H1 (cell line): ENCODE data around the gene ZBTB49. TPM values are rescaled to one million over a fixed set of nuclear protein-coding genes. Genes with fewer than 3 reads are reported as not detected.
A peak's percentile ranks its signal among the peaks of the same experiment; 100 is the strongest.

Experiments
- ASH2L ChIP-seq: fragments of 200-600, 300-600 bp; sonication (generic); IDR thresholded peaks from one replicate; pipeline ENCODE4 v1.7.1; 2017; ENCODE audit warnings: low read length
- CBX5 ChIP-seq: fragments of 300-800, 300-1000 bp; sonication (generic); IDR thresholded peaks from 2 replicates; pipeline ENCODE4 v1.7.1; 2016; ENCODE audit warnings: antibody characterized with exemption, low read length, low read depth
- KDM4A ChIP-seq: IDR thresholded peaks from one replicate; pipeline ENCODE4 v1.7.1; 2012; ENCODE audit warnings: low read depth, mild to moderate bottlenecking, moderate library complexity, low read length, inconsistent platforms; ENCODE audit not compliant: severe bottlenecking
- polyA plus RNA-seq, 7 experiments: library from polyadenylated mRNA; depleted of rRNA in 3 of 7; stranded (reverse) in 5 of 7; unstranded in 2 of 7; fragments of >200 nt in 5 of 7; fragments of 200-250 nt in 2 of 7; gene quantifications; 1 replicate in 5 of 7; 2 replicates in 1 of 7; 4 replicates in 1 of 7; pipeline versions ENCODE4 v1.2.1 to v1.2.3, GENCODE V29; 2011 to 2013; ENCODE audit warnings: missing spikeins in 2 of 7, mixed read lengths in 2 of 7
- total RNA-seq: library from RNA; stranded (reverse); fragmentation: NEBNext Ultra II Directional; extraction: Animal tissue kit (Norgen Biotek cat#: 25700); gene quantifications from 2 replicates; pipeline ENCODE4 v1.2.1, GENCODE V29; 2021
- TF ChIP-seq, protein P1 (sequence below), 3 experiments: IDR thresholded peaks; 1 replicate in 2 of 3; 2 replicates in 1 of 3; pipeline versions ENCODE4 v1.5.1 to v1.6.1; 2011; ENCODE audit warnings: low read length in 3 of 3, mild to moderate bottlenecking in 3 of 3, inconsistent platforms in 2 of 3, low read depth in 1 of 3, moderate library complexity in 1 of 3; ENCODE audit not compliant: insufficient read depth in 1 of 3; ENCODE audit errors: control extremely low read depth in 1 of 3

Gene ZBTB49
- total and polyA plus RNA-seq, 2 of the 8 experiments (the other 6 are each of a cell fraction or from before 2014, with no cell fraction given), result 4.2 to 6.8 TPM

DNA sequence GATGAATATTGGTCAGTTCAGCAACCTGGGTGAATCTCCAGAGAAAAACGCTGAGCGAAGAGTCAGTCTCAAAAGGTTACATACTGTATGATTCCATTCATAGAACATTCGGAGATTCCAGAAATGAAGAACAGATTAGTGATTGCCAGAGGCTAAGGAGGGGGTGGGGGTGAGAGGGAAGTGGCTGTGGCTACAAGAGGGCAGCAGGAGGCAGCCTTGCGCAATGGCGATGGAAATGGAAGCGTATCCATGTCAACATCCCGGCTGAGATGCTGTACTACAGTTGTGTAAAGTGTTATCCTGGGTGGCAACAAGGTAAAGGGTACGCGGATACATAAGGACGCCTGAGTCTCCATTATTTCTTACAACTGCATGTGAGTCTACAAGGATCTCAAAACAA lies 18.1 kb upstream of the ZBTB49 start (continued):
- no peak for TF ChIP-seq ASH2L
- TF ChIP-seq, protein P1, sequence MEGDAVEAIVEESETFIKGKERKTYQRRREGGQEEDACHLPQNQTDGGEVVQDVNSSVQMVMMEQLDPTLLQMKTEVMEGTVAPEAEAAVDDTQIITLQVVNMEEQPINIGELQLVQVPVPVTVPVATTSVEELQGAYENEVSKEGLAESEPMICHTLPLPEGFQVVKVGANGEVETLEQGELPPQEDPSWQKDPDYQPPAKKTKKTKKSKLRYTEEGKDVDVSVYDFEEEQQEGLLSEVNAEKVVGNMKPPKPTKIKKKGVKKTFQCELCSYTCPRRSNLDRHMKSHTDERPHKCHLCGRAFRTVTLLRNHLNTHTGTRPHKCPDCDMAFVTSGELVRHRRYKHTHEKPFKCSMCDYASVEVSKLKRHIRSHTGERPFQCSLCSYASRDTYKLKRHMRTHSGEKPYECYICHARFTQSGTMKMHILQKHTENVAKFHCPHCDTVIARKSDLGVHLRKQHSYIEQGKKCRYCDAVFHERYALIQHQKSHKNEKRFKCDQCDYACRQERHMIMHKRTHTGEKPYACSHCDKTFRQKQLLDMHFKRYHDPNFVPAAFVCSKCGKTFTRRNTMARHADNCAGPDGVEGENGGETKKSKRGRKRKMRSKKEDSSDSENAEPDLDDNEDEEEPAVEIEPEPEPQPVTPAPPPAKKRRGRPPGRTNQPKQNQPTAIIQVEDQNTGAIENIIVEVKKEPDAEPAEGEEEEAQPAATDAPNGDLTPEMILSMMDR (IDR thresholded peaks at IDR 0.05; ENCODE audit: control extremely low read depth in 1 of 3, insufficient read depth in 1 of 3, low read depth in 1 of 3, low read length in 3 of 3), result peak; percentile 14 to 55 (median 55); a peak in 3 of 4 replicates
- TF ChIP-seq KDM4A, result no peak
- no peak for TF ChIP-seq CBX5
- TF ChIP-seq, all 59 proteins: peak for 3
